Right renal pelvis (tissue), 4 donors: ENCODE measurements around the gene GMPPA. TPM values are rescaled to one million over a fixed set of nuclear protein-coding genes. Genes with fewer than 3 reads are reported as not detected.

Experiments
- DNase-seq, 4 donors: peaks; one replicate each; pipeline ENCODE4 v3.0.0-alpha.2; 2013; ENCODE audit warnings: low read depth in 4 of 4, low spot score in 3 of 4, missing footprints in 1 of 4
- polyA plus RNA-seq, 4 donors: library from polyadenylated mRNA; unstranded; fragments of 120-200 nt; gene quantifications; one replicate each; pipeline ENCODE4 v1.2.1, GENCODE V29; 2013; ENCODE audit not compliant: insufficient read length in 4 of 4

Gene GMPPA
- polyA plus RNA-seq, 4 donors = 35.0 to 42.9 (median 36.4) TPM

DNA sequence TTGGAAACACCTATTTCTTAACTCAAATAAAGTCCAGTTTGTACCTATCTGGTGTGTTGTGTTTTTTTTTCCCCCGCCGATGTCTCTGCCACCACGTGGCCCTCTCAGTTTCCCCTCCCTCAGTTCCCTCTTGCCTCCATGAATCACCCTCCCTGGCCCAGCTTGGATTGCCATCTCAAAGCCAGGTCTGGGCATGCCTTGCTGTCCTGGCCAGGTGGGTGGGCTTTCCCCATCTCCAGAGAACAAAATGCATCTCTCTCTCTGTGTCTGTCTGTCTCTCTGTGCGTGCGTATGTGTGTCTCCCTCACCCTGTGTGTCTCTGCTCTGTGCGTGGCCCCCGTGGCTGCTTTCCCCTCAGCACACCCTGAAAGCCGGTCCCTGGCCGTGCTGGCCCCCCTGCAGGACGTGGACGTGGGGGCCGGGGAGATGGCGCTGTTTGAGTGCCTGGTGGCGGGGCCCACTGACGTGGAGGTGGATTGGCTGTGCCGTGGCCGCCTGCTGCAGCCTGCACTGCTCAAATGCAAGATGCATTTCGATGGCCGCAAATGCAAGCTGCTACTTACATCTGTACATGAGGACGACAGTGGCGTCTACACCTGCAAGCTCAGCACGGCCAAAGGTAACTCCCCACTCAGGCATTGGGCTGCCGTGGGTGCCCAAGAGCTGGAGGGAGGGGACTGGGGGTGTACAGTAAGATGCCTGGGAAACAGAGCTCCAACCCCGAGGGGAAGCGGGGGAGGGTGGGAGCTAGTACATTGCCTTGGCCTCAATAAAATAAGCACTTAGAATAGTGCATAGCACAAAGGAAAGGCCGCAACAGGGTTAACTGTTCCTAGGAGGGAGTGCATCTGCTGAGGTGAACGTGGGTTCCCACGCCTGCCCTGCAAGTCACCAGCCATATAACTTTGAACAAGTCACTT is 31.6 kb upstream of the GMPPA start:
- DNase-seq = no peak

DNA sequence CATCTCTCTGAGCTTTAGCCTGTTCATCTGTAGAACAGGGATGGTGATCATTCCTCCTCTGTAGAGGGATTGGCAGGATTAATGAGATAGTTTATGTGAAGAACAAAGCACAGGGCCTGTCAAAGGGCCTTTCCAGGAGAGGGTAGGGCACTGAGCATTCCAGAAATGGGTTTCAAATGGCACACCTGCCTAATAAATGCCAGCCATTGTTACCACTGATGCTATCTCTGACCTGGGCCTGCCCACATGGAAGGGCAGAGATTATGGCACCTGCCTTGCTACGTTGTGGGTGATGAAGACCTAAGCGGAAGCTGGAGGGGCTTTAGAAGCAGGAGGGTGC is 31.0 kb upstream of the GMPPA start:
- DNase-seq = no peak

DNA sequence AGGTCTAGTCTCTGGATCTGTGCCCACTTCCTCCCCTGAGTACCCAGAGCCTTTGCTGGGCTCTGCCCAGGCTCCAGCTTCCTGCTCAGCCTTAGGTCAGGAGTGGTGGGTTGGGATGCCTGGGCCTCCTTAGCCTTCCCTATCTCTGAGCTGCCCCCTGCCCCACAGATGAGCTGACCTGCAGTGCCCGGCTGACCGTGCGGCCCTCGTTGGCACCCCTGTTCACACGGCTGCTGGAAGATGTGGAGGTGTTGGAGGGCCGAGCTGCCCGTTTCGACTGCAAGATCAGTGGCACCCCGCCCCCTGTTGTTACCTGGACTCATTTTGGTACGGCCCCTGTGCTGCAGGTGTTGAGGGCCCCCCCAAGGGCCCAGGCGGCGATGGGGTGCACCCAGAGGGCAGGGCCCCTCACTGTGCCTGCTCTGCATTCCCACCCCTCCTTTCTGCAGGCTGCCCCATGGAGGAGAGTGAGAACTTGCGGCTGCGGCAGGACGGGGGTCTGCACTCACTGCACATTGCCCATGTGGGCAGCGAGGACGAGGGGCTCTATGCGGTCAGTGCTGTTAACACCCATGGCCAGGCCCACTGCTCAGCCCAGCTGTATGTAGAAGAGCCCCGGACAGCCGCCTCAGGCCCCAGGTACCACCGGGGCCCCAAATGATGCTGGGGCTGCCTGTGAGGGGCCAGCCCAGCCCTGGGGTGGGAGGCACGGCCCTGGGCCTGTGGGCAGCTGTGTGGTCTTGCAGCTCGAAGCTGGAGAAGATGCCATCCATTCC is 30.1 kb upstream of the GMPPA start:
- no peak for DNase-seq

- no peak for DNase-seq
Observed at GRCh38 chr2:219469186-219469724, 29.4 kb upstream of the GMPPA start.

GRCh38 chr2:219470429-219470828 is 28.3 kb upstream of the GMPPA start:
- DNase-seq = no peak

- DNase-seq = no peak
Observed at GRCh38 chr2:219471476-219472371, 27.0 kb upstream of the GMPPA start.

- no peak for DNase-seq
Observed at GRCh38 chr2:219472629-219473187, 26.0 kb upstream of the GMPPA start.

DNA sequence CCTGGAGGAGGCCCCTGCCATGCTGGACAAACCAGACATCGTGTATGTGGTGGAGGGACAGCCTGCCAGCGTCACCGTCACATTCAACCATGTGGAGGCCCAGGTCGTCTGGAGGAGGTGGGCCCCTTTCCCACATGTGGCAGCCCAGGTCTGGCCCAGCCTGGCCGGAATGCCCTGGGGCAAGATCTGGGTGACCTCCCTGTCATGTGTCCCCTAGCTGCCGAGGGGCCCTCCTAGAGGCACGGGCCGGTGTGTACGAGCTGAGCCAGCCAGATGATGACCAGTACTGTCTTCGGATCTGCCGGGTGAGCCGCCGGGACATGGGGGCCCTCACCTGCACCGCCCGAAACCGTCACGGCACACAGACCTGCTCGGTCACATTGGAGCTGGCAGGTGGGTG is 25.2 kb upstream of the GMPPA start:
- DNase-seq = no peak

GRCh38 chr2:219474285-219475060 is 24.2 kb upstream of the GMPPA start:
- DNase-seq = no peak

DNA sequence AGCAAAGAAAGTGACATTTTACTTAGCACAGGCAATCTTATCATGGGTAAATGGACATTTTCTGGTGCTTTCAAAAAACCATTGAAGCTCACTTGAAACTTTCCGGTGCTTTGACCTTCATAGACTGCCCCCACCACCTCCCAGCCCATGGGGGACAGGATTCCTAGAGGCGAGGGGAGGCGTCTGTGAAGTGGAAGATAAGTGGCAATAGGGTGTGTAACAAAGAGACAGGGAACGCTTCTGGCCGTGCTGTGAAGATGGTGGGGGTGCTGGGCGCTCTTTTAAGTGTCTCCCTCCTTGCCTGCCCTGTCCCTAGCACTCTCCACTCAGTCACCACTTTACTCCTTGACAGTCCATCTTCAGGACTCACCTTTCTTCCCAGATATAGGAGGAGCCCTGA is 23.4 kb upstream of the GMPPA start:
- no peak for DNase-seq

- peak in 1 of 4 donors; percentile 44 for DNase-seq
Observed at GRCh38 chr2:219475697-219476651, 22.7 kb upstream of the GMPPA start.

DNA sequence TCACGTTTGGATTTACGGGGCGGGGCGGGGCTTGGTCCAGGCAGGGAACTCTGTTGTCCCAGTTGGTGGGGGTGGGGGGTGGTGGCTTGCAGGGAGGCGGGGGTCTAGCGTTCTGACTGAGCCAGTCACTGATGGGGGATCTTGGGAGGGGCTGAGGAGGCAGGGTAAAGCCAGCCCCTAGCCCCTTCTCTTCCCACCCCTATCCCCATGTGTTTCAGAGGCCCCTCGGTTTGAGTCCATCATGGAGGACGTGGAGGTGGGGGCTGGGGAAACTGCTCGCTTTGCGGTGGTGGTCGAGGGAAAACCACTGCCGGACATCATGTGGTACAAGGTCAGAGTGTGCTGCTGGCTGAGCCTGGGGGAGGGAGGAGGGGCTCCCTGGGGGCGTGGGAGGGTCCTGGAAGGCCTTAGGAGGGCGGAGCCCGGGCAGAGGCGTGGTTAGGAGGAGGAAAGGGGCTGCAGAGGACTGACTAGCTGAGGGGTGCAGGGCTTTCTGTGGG is 22.0 kb upstream of the GMPPA start:
- DNase-seq = peak in 1 of 4 donors; percentile 56

- DNase-seq = no peak
Observed at GRCh38 chr2:219477179-219477578, 21.5 kb upstream of the GMPPA start.

GRCh38 chr2:219477815-219478214 is 20.9 kb upstream of the GMPPA start:
- no peak for DNase-seq

- DNase-seq = no peak
Observed at GRCh38 chr2:219478916-219479315, 19.8 kb upstream of the GMPPA start.

DNA sequence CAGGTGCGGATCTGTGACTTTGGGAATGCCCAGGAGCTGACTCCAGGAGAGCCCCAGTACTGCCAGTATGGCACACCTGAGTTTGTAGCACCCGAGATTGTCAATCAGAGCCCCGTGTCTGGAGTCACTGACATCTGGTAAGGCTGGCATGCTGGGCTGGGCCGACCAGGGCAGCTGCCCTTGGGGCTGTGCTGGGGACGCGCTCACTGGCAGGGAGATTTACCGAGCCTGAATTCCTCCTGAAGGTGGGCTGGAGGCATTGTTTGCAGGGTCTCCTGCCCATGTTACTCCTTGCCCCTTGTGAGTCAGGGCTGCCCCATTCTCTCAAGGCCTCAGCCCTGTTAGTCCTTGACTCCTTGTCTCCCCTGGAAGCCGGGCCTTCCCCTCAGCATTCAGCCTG is 18.7 kb upstream of the GMPPA start:
- DNase-seq = no peak

DNA sequence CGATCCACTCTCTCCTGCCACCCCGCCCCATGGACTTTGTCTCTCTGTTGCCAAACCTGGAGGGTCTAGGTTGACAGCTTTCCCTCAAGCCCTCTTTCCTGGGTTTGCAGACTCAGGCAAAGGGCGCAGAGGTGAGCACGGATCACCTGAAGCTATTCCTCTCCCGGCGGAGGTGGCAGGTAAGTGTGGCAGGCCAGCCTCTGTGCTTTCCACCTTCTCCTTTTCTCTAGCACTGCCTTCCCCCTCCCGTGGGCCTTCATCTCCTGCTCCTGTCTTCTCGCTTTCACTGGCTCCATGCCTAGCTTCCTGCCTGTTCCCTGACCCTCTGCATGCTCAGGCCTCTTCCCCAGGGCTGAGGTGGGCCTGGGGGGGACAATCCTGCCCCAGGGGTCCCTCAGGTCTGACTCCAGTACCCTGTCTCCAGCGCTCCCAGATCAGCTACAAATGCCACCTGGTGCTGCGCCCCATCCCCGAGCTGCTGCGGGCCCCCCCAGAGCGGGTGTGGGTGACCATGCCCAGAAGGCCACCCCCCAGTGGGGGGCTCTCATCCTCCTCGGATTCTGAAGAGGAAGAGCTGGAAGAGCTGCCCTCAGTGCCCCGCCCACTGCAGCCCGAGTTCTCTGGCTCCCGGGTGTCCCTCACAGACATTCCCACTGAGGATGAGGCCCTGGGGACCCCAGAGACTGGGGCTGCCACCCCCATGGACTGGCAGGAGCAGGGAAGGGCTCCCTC is 15.9 kb upstream of the GMPPA start:
- no peak for DNase-seq
